Measurements from ENCODE around the gene C22orf23.

GRCh38 chr22:37925767-37926166 lies 27.6 kb downstream of the C22orf23 start:
- TF ChIP-seq, protein P1, sequence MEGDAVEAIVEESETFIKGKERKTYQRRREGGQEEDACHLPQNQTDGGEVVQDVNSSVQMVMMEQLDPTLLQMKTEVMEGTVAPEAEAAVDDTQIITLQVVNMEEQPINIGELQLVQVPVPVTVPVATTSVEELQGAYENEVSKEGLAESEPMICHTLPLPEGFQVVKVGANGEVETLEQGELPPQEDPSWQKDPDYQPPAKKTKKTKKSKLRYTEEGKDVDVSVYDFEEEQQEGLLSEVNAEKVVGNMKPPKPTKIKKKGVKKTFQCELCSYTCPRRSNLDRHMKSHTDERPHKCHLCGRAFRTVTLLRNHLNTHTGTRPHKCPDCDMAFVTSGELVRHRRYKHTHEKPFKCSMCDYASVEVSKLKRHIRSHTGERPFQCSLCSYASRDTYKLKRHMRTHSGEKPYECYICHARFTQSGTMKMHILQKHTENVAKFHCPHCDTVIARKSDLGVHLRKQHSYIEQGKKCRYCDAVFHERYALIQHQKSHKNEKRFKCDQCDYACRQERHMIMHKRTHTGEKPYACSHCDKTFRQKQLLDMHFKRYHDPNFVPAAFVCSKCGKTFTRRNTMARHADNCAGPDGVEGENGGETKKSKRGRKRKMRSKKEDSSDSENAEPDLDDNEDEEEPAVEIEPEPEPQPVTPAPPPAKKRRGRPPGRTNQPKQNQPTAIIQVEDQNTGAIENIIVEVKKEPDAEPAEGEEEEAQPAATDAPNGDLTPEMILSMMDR (IDR thresholded peaks at IDR 0.05): no peak
- TF ChIP-seq POLR2A (IDR thresholded peaks at IDR 0.05): no peak
